ENCODE data around the gene MEF2D.

MEF2D gene

DNA sequence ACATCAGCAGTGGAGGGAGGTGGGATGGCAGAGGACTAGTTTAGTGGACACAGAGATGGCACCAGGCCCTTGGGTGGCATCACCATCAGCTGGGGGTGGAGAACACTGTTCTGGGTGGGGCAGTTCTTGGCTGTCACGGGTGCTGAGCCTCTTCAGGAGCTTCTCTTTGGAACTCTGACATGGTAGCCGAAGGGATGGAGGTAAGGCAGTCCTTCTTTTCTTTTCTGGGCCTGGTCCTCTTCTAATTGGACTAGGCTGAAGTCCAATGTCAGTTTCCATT, 8.3 kb upstream of the MEF2D start:
- Histone ChIP-seq H3K36me3 (replicated peaks in 1 of 2; ENCODE audit: control insufficient read depth in 2 of 2, insufficient read depth in 2 of 2, low read length in 2 of 2) (no peaks in the 10 kb centered on the region), H2BK15ac (ENCODE audit: low read length) (no peak overlapping the region), H3K79me1 (ENCODE audit: low read depth, low read length) (peaks cover 3% of the 10 kb centered on the region), H3K4me2 (ENCODE audit: insufficient read depth, low read length, poor library complexity, severe bottlenecking) (no peak overlapping the region), H2BK12ac (ENCODE audit: low read length) (no peak overlapping the region), H3K4ac (ENCODE audit: low read length) (no peak overlapping the region), H3K27ac (replicated peaks; ENCODE audit: low read length) (no peak overlapping the region), H2BK5ac (ENCODE audit: low read length) (no peak overlapping the region), H3K4me1 (ENCODE audit: control insufficient read depth in 2 of 2, insufficient read depth in 1 of 2, low read depth in 1 of 2, low read length in 2 of 2) (peaks cover 9 to 16% of the 10 kb centered on the region in 2 donors), H3K23ac (ENCODE audit: low read depth, low read length, poor library complexity) (no peak overlapping the region), H3K14ac (ENCODE audit: low read length) (no peak overlapping the region), H2BK120ac (ENCODE audit: low read depth, low read length) (no peak overlapping the region), H3K4me3 (ENCODE audit: low read length in 2 of 2) (no peak overlapping the region), H4K8ac (ENCODE audit: low read depth, low read length) (no peak overlapping the region), H3K9me3 (replicated peaks in 1 of 2; ENCODE audit: control insufficient read depth in 2 of 2, insufficient read depth in 1 of 2, low read depth in 1 of 2, low read length in 2 of 2) (no peaks in the 10 kb centered on the region), H3K9ac (ENCODE audit: low read depth, low read length, poor library complexity) (no peak overlapping the region), H4K91ac (ENCODE audit: low read depth, low read length, poor library complexity) (no peak overlapping the region), H2AK5ac (ENCODE audit: low read depth, low read length) (no peak overlapping the region), H3K27me3 (ENCODE audit: control insufficient read depth in 3 of 3, insufficient read depth in 3 of 3, low read depth in 1 of 3, low read length in 3 of 3) (peaks cover 0 to 44% (median 2%) of the 10 kb centered on the region in 3 experiments), H2AFZ (ENCODE audit: low read length) (no peak overlapping the region), H3K18ac (ENCODE audit: low read length) (no peak overlapping the region)
- WGBS, 2 donors (ENCODE audit: extremely low coverage in 2 of 2, insufficient read length in 2 of 2, insufficient replicate concordance in 1 of 2): no CpG with 5 or more reads among the region's 2 CpGs
- DNase-seq (ENCODE audit: low spot score): no peak

GRCh38 chr1:156508205-156508954, 7.8 kb upstream of the MEF2D start:
- no peak overlapping the region for H2BK120ac ChIP-seq (ENCODE audit: low read depth, low read length)
- peaks cover 0 to 44% (median 2%) of the 10 kb centered on the region in 3 experiments for H3K27me3 ChIP-seq (ENCODE audit: control insufficient read depth in 3 of 3, insufficient read depth in 3 of 3, low read depth in 1 of 3, low read length in 3 of 3)
- H3K23ac ChIP-seq (ENCODE audit: low read depth, low read length, poor library complexity): no peak overlapping the region
- H2BK5ac ChIP-seq (ENCODE audit: low read length): no peak overlapping the region
- H3K4me3 ChIP-seq (ENCODE audit: low read length in 2 of 2): no peak overlapping the region
- no peak overlapping the region for H3K27ac ChIP-seq (replicated peaks; ENCODE audit: low read length)
- H3K9me3 ChIP-seq (replicated peaks in 1 of 2; ENCODE audit: control insufficient read depth in 2 of 2, insufficient read depth in 1 of 2, low read depth in 1 of 2, low read length in 2 of 2): no peaks in the 10 kb centered on the region
- H4K8ac ChIP-seq (ENCODE audit: low read depth, low read length): no peak overlapping the region
- no peak overlapping the region for H3K4ac ChIP-seq (ENCODE audit: low read length)
- H3K36me3 ChIP-seq (replicated peaks in 1 of 2; ENCODE audit: control insufficient read depth in 2 of 2, insufficient read depth in 2 of 2, low read length in 2 of 2): no peaks in the 10 kb centered on the region
- H3K4me2 ChIP-seq (ENCODE audit: insufficient read depth, low read length, poor library complexity, severe bottlenecking): no peak overlapping the region
- H2BK12ac ChIP-seq (ENCODE audit: low read length): no peak overlapping the region
- H2AK5ac ChIP-seq (ENCODE audit: low read depth, low read length): no peak overlapping the region
- peaks cover 11 to 16% of the 10 kb centered on the region in 2 donors for H3K4me1 ChIP-seq (ENCODE audit: control insufficient read depth in 2 of 2, insufficient read depth in 1 of 2, low read depth in 1 of 2, low read length in 2 of 2)
- peak overlapping the region; percentile 55 for H2AFZ ChIP-seq (ENCODE audit: low read length)
- WGBS, 2 donors (ENCODE audit: extremely low coverage in 2 of 2, insufficient read length in 2 of 2, insufficient replicate concordance in 1 of 2): no CpG with 5 or more reads among the region's 7 CpGs
- DNase-seq (ENCODE audit: low spot score): no peak
- H3K9ac ChIP-seq (ENCODE audit: low read depth, low read length, poor library complexity): no peak overlapping the region
- no peak overlapping the region for H2BK15ac ChIP-seq (ENCODE audit: low read length)
- H3K14ac ChIP-seq (ENCODE audit: low read length): no peak overlapping the region
- no peak overlapping the region for H3K18ac ChIP-seq (ENCODE audit: low read length)
- H3K79me1 ChIP-seq (ENCODE audit: low read depth, low read length): peaks cover 3% of the 10 kb centered on the region
- H4K91ac ChIP-seq (ENCODE audit: low read depth, low read length, poor library complexity): no peak overlapping the region

GRCh38 chr1:156506450-156506849, 5.9 kb upstream of the MEF2D start:
- H2BK5ac ChIP-seq (ENCODE audit: low read length): no peak overlapping the region
- no peak overlapping the region for H3K4ac ChIP-seq (ENCODE audit: low read length)
- no peak overlapping the region for H3K27ac ChIP-seq (replicated peaks; ENCODE audit: low read length)
- no peaks in the 10 kb centered on the region for H3K36me3 ChIP-seq (replicated peaks in 1 of 2; ENCODE audit: control insufficient read depth in 2 of 2, insufficient read depth in 2 of 2, low read length in 2 of 2)
- H4K91ac ChIP-seq (ENCODE audit: low read depth, low read length, poor library complexity): no peak overlapping the region
- no peak overlapping the region for H3K4me2 ChIP-seq (ENCODE audit: insufficient read depth, low read length, poor library complexity, severe bottlenecking)
- no peak overlapping the region for H4K8ac ChIP-seq (ENCODE audit: low read depth, low read length)
- no peak overlapping the region for H3K18ac ChIP-seq (ENCODE audit: low read length)
- H3K9me3 ChIP-seq (replicated peaks in 1 of 2; ENCODE audit: control insufficient read depth in 2 of 2, insufficient read depth in 1 of 2, low read depth in 1 of 2, low read length in 2 of 2): no peaks in the 10 kb centered on the region
- H3K23ac ChIP-seq (ENCODE audit: low read depth, low read length, poor library complexity): no peak overlapping the region
- H2BK120ac ChIP-seq (ENCODE audit: low read depth, low read length): no peak overlapping the region
- no peak overlapping the region for H3K9ac ChIP-seq (ENCODE audit: low read depth, low read length, poor library complexity)
- whole genome bisulfite sequencing, 2 donors (ENCODE audit: extremely low coverage in 2 of 2, insufficient read length in 2 of 2, insufficient replicate concordance in 1 of 2): no CpG with 5 or more reads among the region's 2 CpGs
- DNase-seq (ENCODE audit: low spot score): no peak
- H3K79me1 ChIP-seq (ENCODE audit: low read depth, low read length): peaks cover 3% of the 10 kb centered on the region
- peaks cover 20% of the 10 kb centered on the region in 2 donors for H3K4me1 ChIP-seq (ENCODE audit: control insufficient read depth in 2 of 2, insufficient read depth in 1 of 2, low read depth in 1 of 2, low read length in 2 of 2)
- no peak overlapping the region for H2AFZ ChIP-seq (ENCODE audit: low read length)
- H3K27me3 ChIP-seq (ENCODE audit: control insufficient read depth in 3 of 3, insufficient read depth in 3 of 3, low read depth in 1 of 3, low read length in 3 of 3): peaks cover 0 to 32% (median 2%) of the 10 kb centered on the region in 3 experiments
- H2AK5ac ChIP-seq (ENCODE audit: low read depth, low read length): no peak overlapping the region
- no peak overlapping the region for H2BK12ac ChIP-seq (ENCODE audit: low read length)
- H3K4me3 ChIP-seq (ENCODE audit: low read length in 2 of 2): no peak overlapping the region
- H2BK15ac ChIP-seq (ENCODE audit: low read length): no peak overlapping the region
- no peak overlapping the region for H3K14ac ChIP-seq (ENCODE audit: low read length)

GRCh38 chr1:156505679-156506298, 5.2 kb upstream of the MEF2D start:
- no peak overlapping the region for H3K9ac ChIP-seq (ENCODE audit: low read depth, low read length, poor library complexity)
- no CpG with 5 or more reads among the region's 21 CpGs for WGBS, 2 donors (ENCODE audit: extremely low coverage in 2 of 2, insufficient read length in 2 of 2, insufficient replicate concordance in 1 of 2)
- H3K27me3 ChIP-seq (ENCODE audit: control insufficient read depth in 3 of 3, insufficient read depth in 3 of 3, low read depth in 1 of 3, low read length in 3 of 3): peaks cover 0 to 28% (median under 1%) of the 10 kb centered on the region in 3 experiments
- peak overlapping the region; percentile 52 for H2AFZ ChIP-seq (ENCODE audit: low read length)
- no peak overlapping the region for H2BK120ac ChIP-seq (ENCODE audit: low read depth, low read length)
- peak overlapping the region in 1 of 2 donors; percentile 34 for H3K4me3 ChIP-seq (ENCODE audit: low read length in 2 of 2)
- peaks cover under 1% of the 10 kb centered on the region for H3K79me1 ChIP-seq (ENCODE audit: low read depth, low read length)
- H4K91ac ChIP-seq (ENCODE audit: low read depth, low read length, poor library complexity): no peak overlapping the region
- peaks cover 20% of the 10 kb centered on the region in 2 donors for H3K4me1 ChIP-seq (ENCODE audit: control insufficient read depth in 2 of 2, insufficient read depth in 1 of 2, low read depth in 1 of 2, low read length in 2 of 2)
- peak overlapping the region; percentile 72 for H3K18ac ChIP-seq (ENCODE audit: low read length)
- H3K27ac ChIP-seq (replicated peaks; ENCODE audit: low read length): no peak overlapping the region
- no peak overlapping the region for H3K4me2 ChIP-seq (ENCODE audit: insufficient read depth, low read length, poor library complexity, severe bottlenecking)
- no peak for DNase-seq (ENCODE audit: low spot score)
- H2BK5ac ChIP-seq (ENCODE audit: low read length): no peak overlapping the region
- no peak overlapping the region for H2BK12ac ChIP-seq (ENCODE audit: low read length)
- H3K4ac ChIP-seq (ENCODE audit: low read length): no peak overlapping the region
- no peak overlapping the region for H3K23ac ChIP-seq (ENCODE audit: low read depth, low read length, poor library complexity)
- H2AK5ac ChIP-seq (ENCODE audit: low read depth, low read length): peak overlapping the region; percentile 6
- no peaks in the 10 kb centered on the region for H3K9me3 ChIP-seq (replicated peaks in 1 of 2; ENCODE audit: control insufficient read depth in 2 of 2, insufficient read depth in 1 of 2, low read depth in 1 of 2, low read length in 2 of 2)
- H2BK15ac ChIP-seq (ENCODE audit: low read length): no peak overlapping the region
- H3K36me3 ChIP-seq (replicated peaks in 1 of 2; ENCODE audit: control insufficient read depth in 2 of 2, insufficient read depth in 2 of 2, low read length in 2 of 2): no peaks in the 10 kb centered on the region
- H3K14ac ChIP-seq (ENCODE audit: low read length): no peak overlapping the region
- H4K8ac ChIP-seq (ENCODE audit: low read depth, low read length): peak overlapping the region; percentile 58

All from neuronal stem cell (in vitro differentiated cells).